ENCODE data around the gene ARHGAP27. TPM values are rescaled to one million over a fixed set of nuclear protein-coding genes. Genes with fewer than 3 reads are reported as not detected.
A peak's percentile ranks its signal among the peaks of the same experiment; 100 is the strongest.
"Not testable (repeated sequence)": the region's sequence is repeated elsewhere in the genome, so short reads cannot be mapped to it uniquely, and the experiment has no call there.

ARHGAP27 gene
- total and polyA plus RNA-seq, 11 donors, result 16.3 to 39.4 (median 25.3) TPM

DNA sequence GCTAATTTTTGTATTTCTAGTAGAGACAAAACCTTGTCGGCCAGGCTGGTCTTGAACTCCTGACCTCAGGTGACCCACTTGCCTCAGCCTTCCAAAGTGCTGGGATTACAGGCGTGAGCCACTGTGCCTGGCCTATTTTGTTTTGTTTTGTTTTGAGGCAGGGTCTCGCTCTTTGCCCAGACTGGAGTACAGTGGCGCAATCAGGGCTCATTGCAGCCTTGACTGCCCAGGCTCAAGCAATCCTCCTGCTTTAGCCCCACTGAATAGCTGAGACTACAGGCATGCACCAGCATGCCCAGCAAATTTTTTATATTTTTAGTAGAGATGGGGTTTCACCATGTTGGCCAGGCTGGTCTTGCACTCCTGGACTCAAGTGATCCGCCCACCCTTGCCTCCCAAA, 27.8 kb upstream of the ARHGAP27 start:
- H3K27me3 ChIP-seq; H3K27ac ChIP-seq; H3K4me3 ChIP-seq; DNase-seq; intact Hi-C loops (cut with DNase I); ATAC-seq; H3K9me3 ChIP-seq; H3K4me1 ChIP-seq: not testable (repeated sequence)
- peaks cover 0 to 33% (median 13%) of the 10 kb centered on the region in 9 donors for H3K36me3 ChIP-seq
- WGBS, 4 donors, result 91 to 100% (median 95%) methylated on average over 4 to 5 of the region's 5 CpGs

GRCh38 chr17:45454341-45454740, 21.7 kb upstream of the ARHGAP27 start:
- intact Hi-C loops (cut with DNase I); H3K9me3 ChIP-seq; DNase-seq; H3K4me3 ChIP-seq; H3K27ac ChIP-seq; H3K27me3 ChIP-seq; H3K4me1 ChIP-seq; ATAC-seq: not testable (repeated sequence)
- H3K36me3 ChIP-seq, result peaks cover 0 to 48% (median 29%) of the 10 kb centered on the region in 9 donors
- WGBS, 4 donors, result 86 to 98% (median 97%) methylated on average over 7 of the region's 8 CpGs

- 92 to 94% (median 93%) methylated on average over 11 to 17 of the region's 17 CpGs; no CpG with 5 or more reads in 1 of the 4 donors for WGBS, 4 donors
- H3K4me1 ChIP-seq; ATAC-seq; DNase-seq; H3K27ac ChIP-seq; intact Hi-C loops (cut with DNase I); H3K27me3 ChIP-seq; H3K9me3 ChIP-seq; H3K4me3 ChIP-seq: not testable (repeated sequence)
- TF ChIP-seq, protein P1, sequence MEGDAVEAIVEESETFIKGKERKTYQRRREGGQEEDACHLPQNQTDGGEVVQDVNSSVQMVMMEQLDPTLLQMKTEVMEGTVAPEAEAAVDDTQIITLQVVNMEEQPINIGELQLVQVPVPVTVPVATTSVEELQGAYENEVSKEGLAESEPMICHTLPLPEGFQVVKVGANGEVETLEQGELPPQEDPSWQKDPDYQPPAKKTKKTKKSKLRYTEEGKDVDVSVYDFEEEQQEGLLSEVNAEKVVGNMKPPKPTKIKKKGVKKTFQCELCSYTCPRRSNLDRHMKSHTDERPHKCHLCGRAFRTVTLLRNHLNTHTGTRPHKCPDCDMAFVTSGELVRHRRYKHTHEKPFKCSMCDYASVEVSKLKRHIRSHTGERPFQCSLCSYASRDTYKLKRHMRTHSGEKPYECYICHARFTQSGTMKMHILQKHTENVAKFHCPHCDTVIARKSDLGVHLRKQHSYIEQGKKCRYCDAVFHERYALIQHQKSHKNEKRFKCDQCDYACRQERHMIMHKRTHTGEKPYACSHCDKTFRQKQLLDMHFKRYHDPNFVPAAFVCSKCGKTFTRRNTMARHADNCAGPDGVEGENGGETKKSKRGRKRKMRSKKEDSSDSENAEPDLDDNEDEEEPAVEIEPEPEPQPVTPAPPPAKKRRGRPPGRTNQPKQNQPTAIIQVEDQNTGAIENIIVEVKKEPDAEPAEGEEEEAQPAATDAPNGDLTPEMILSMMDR (IDR thresholded peaks at IDR 0.05), result peak in 1 of 12 donors; percentile 17
- H3K36me3 ChIP-seq, result peaks cover 0 to 48% (median 29%) of the 10 kb centered on the region in 9 donors
These were observed 21.1 kb upstream of the ARHGAP27 start for GRCh38 chr17:45453731-45454130.

DNA sequence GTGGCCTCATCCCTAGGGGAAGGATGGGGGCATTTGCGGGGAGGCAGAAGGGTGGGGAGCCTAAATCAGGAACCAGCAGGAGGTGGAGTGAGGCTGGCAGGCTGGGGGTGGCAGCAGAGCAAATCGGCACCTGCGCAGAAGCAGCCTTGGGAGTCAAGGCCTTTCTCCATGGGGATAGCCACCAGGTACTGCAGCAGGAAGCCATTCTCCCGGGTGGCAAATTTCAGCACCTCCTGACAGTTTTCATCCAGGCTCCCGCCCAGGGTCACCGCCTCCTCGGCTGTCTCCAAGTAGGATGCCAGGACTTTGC, 20.5 kb upstream of the ARHGAP27 start:
- H3K36me3 ChIP-seq, result peaks cover 0 to 50% (median 29%) of the 10 kb centered on the region in 9 donors
- H3K9me3 ChIP-seq; DNase-seq; intact Hi-C loops (cut with DNase I); H3K27me3 ChIP-seq; H3K4me1 ChIP-seq; H3K27ac ChIP-seq; ATAC-seq; H3K4me3 ChIP-seq: not testable (repeated sequence)
- 60 to 96% (median 96%) methylated on average over 2 to 5 of the region's 7 CpGs; no CpG with 5 or more reads in 1 of the 4 donors for WGBS, 4 donors

- 73 to 81% (median 78%) methylated on average over 8 to 9 of the region's 9 CpGs for WGBS, 4 donors
- ATAC-seq; H3K4me1 ChIP-seq; DNase-seq; H3K27ac ChIP-seq; H3K9me3 ChIP-seq; H3K27me3 ChIP-seq; H3K4me3 ChIP-seq; intact Hi-C loops (cut with DNase I): not testable (repeated sequence)
- H3K36me3 ChIP-seq, result peaks cover 0 to 54% (median 28%) of the 10 kb centered on the region in 9 donors
These were observed 19.9 kb upstream of the ARHGAP27 start for GRCh38 chr17:45452329-45453224.

GRCh38 chr17:45451660-45452059, 19.0 kb upstream of the ARHGAP27 start:
- ATAC-seq; intact Hi-C loops (cut with DNase I); DNase-seq; H3K4me3 ChIP-seq; H3K27me3 ChIP-seq; H3K27ac ChIP-seq; H3K9me3 ChIP-seq: not testable (repeated sequence)
- 87 to 100% (median 90%) methylated on average over 3 to 8 of the region's 10 CpGs for WGBS, 4 donors
- peaks cover 0 to 46% (median 24%) of the 10 kb centered on the region in 9 donors for H3K36me3 ChIP-seq
- H3K4me1 ChIP-seq, result peaks cover 0 to 13% (median 3%) of the 10 kb centered on the region in 12 donors
